Spleen (tissue), 7 donors: ENCODE data around the gene DUS1L.

Experiments used
- POLR2AphosphoS5 ChIP-seq, 3 donors: sonication (generic); formaldehyde crosslinking; IDR thresholded peaks; one replicate each; pipeline ENCODE4 v1.5.1; 2017; ENCODE audit warnings: antibody characterized with exemption in 3 of 3
- TF ChIP-seq, protein P1 (sequence below), 11 experiments: fragments of 200-600 bp in 7 of 11; fragments of 450-650 bp in 4 of 11; sonication (generic) in 4 of 11; IDR thresholded peaks in 8 of 11; conservative IDR thresholded peaks in 3 of 11; 1 replicate in 7 of 11; 2 replicates in 4 of 11; pipeline versions ENCODE4 v1.4.0 to v1.8.0; 2016 to 2021; ENCODE audit warnings: antibody characterized with exemption in 11 of 11, inconsistent platforms in 4 of 11, mild to moderate bottlenecking in 1 of 11
- donor health status: DM: no; HTN: no; CAD: no; lungs with moderate emphysema.
- donor health status: DM: no; HTN: no; CAD: no.
- donor health status: DM: no; HTN: no; CAD: no.

DNA sequence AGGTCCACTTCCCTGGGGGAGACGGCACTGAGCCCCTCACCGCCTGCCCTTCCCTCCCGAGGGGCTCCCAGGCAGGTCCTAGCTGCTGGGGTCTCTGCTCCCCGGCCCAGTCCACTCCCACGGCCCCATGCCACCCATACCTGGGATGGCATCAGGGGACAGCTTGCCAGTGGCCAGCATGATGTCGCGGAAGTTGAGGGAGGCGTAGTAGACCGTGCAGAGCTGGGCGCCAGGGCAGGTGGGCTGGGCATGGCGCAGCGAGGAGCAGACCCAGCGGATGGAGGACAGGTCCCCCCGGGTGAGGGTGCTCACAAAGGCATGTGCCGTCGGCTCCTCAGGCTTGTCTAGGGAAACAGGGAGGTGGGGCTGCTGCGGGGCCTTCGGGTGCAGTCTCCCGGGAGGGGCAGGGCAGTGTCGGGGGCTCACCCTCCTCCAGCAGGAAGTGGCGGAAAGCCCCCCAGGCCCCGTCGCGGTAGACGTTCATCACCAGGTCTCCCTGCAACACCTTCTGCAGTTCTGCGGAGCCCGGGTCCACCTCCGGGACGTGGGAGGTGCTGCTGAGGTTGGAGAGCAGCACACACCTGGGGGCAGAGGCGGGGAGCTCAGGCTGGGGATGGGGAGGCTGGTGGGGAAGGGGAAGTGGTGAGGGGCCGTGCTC, 18.9 kb upstream of the DUS1L start:
- TF ChIP-seq, protein P1, sequence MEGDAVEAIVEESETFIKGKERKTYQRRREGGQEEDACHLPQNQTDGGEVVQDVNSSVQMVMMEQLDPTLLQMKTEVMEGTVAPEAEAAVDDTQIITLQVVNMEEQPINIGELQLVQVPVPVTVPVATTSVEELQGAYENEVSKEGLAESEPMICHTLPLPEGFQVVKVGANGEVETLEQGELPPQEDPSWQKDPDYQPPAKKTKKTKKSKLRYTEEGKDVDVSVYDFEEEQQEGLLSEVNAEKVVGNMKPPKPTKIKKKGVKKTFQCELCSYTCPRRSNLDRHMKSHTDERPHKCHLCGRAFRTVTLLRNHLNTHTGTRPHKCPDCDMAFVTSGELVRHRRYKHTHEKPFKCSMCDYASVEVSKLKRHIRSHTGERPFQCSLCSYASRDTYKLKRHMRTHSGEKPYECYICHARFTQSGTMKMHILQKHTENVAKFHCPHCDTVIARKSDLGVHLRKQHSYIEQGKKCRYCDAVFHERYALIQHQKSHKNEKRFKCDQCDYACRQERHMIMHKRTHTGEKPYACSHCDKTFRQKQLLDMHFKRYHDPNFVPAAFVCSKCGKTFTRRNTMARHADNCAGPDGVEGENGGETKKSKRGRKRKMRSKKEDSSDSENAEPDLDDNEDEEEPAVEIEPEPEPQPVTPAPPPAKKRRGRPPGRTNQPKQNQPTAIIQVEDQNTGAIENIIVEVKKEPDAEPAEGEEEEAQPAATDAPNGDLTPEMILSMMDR (IDR thresholded peaks at IDR 0.05 in 8 of 11, conservative IDR thresholded peaks at IDR 0.05 in 3 of 11) = no peak
- TF ChIP-seq POLR2AphosphoS5 (IDR thresholded peaks at IDR 0.05) = no peak
